Epithelial cell of esophagus (primary cell): ENCODE results near the gene ATP11A.

Source experiments
- DNase-seq: peaks from one replicate; pipeline ENCODE4 v3.0.0; 2010; ENCODE audit warnings: low read depth
- H3K4me3 ChIP-seq: 2 replicates; pipeline ENCODE4 v1.5.1; 2011; ENCODE audit warnings: mild to moderate bottlenecking, low read length, control low read depth
- CTCF ChIP-seq: IDR thresholded peaks from 2 replicates; pipeline ENCODE4 v1.5.1; 2011; ENCODE audit warnings: low read depth, mild to moderate bottlenecking, low read length, control low read depth, inconsistent platforms; ENCODE audit not compliant: insufficient read depth; ENCODE audit errors: missing control alignments

ATP11A gene

GRCh38 chr13:112702341-112702985 lies 12.6 kb downstream of the ATP11A start:
- no peak for DNase-seq
- no peak overlapping the region for H3K4me3 ChIP-seq
- TF ChIP-seq CTCF = no peak

- no peak overlapping the region for H3K4me3 ChIP-seq
- DNase-seq = no peak
- TF ChIP-seq CTCF = no peak
These were observed 13.1 kb downstream of the ATP11A start for GRCh38 chr13:112702986-112703379.

- TF ChIP-seq CTCF = no peak
- no peak overlapping the region for H3K4me3 ChIP-seq
- DNase-seq = no peak
These were observed 13.8 kb downstream of the ATP11A start for GRCh38 chr13:112703449-112704284.

- no peak for TF ChIP-seq CTCF
- no peak for DNase-seq
These were observed 14.7 kb downstream of the ATP11A start for GRCh38 chr13:112704308-112705145.

GRCh38 chr13:112705286-112705685 lies 15.4 kb downstream of the ATP11A start:
- DNase-seq = no peak
- no peak for TF ChIP-seq CTCF
- no peak overlapping the region for H3K4me3 ChIP-seq

More at GRCh38 chr13:112704308-112705145, 14.7 kb downstream of the ATP11A start:
- H3K4me3 ChIP-seq = no peak overlapping the region

GRCh38 chr13:112706171-112706570 lies 16.3 kb downstream of the ATP11A start:
- TF ChIP-seq CTCF = no peak
- DNase-seq = no peak
- H3K4me3 ChIP-seq = no peak overlapping the region
